IgD-negative memory B cell (primary cell): ENCODE results near the gene CPSF6. TPM values are rescaled to one million over a fixed set of nuclear protein-coding genes. Genes with fewer than 3 reads are reported as not detected.
"Not testable (repeated sequence)": the region's sequence is repeated elsewhere in the genome, so short reads cannot be mapped to it uniquely, and the experiment has no call there.

Source experiments
- H3K27ac Mint-ChIP-seq, 3 donors: one replicate each; pipeline ENCODE4 v1.8.0; 2020 to 2022; ENCODE audit warnings: mild to moderate bottlenecking in 3 of 3, mixed read lengths in 3 of 3, moderate library complexity in 1 of 3
- H3K27me3 Mint-ChIP-seq: one replicate; pipeline ENCODE4 v1.8.0; 2021; ENCODE audit warnings: mixed read lengths
- H3K36me3 Mint-ChIP-seq: one replicate; pipeline ENCODE4 v1.8.0; 2020; ENCODE audit warnings: mild to moderate bottlenecking, mixed read lengths
- H3K4me1 Mint-ChIP-seq, 3 donors: one replicate each; pipeline ENCODE4 v1.8.0; 2020 to 2022; ENCODE audit warnings: mixed read lengths in 3 of 3, mild to moderate bottlenecking in 1 of 3
- H3K4me3 Mint-ChIP-seq, 4 donors: one replicate each; pipeline ENCODE4 v1.8.0; 2020 to 2022; ENCODE audit warnings: mild to moderate bottlenecking in 4 of 4, mixed read lengths in 4 of 4, moderate library complexity in 3 of 4
- H3K9me3 Mint-ChIP-seq, 3 donors: one replicate each; pipeline ENCODE4 v1.8.0; 2020 to 2021; ENCODE audit warnings: mixed read lengths in 3 of 3, mild to moderate bottlenecking in 1 of 3
- polyA plus RNA-seq: library from polyadenylated mRNA; unstranded; fragments of 300-500 nt; fragmentation: Illumina TruSeq; gene quantifications from one replicate; pipeline ENCODE4 v1.2.3, GENCODE V29; 2021

CPSF6 gene
- polyA plus RNA-seq, 1 donor from 2014 or later: 59.0 TPM

GRCh38 chr12:69278814-69279782 lies 39.7 kb downstream of the CPSF6 start:
- no peak overlapping the region for H3K4me3 Mint-ChIP-seq
- no peaks in the 10 kb centered on the region for H3K9me3 Mint-ChIP-seq
- peak overlapping the region in 1 of 3 donors; percentile 45 for H3K27ac Mint-ChIP-seq
- H3K4me1 Mint-ChIP-seq: peaks cover 9 to 17% (median 9%) of the 10 kb centered on the region in 3 donors
- H3K36me3 Mint-ChIP-seq: no peaks in the 10 kb centered on the region
- H3K27me3 Mint-ChIP-seq: peaks cover 2% of the 10 kb centered on the region

- Mint-ChIP-seq H3K36me3 (no peaks in the 10 kb centered on the region), H3K4me1 (peaks cover under 1 to 15% (median 10%) of the 10 kb centered on the region in 3 donors), H3K9me3 (no peaks in the 10 kb centered on the region), H3K27me3 (peaks cover 15% of the 10 kb centered on the region), H3K4me3 (peak overlapping the region in 3 of 4 donors; percentile 64 to 88 (median 84)), H3K27ac (no peak overlapping the region)
Measured at GRCh38 chr12:69284131-69284530, 44.8 kb downstream of the CPSF6 start.

GRCh38 chr12:69287556-69287955 lies 48.2 kb downstream of the CPSF6 start:
- no peak overlapping the region for H3K4me3 Mint-ChIP-seq
- peaks cover 23% of the 10 kb centered on the region for H3K27me3 Mint-ChIP-seq
- peaks cover 0 to 15% (median 15%) of the 10 kb centered on the region in 3 donors for H3K4me1 Mint-ChIP-seq
- no peaks in the 10 kb centered on the region for H3K36me3 Mint-ChIP-seq
- no peak overlapping the region for H3K27ac Mint-ChIP-seq
- no peaks in the 10 kb centered on the region for H3K9me3 Mint-ChIP-seq

- H3K9me3 Mint-ChIP-seq: no peaks in the 10 kb centered on the region
- H3K36me3 Mint-ChIP-seq: no peaks in the 10 kb centered on the region
- H3K27ac Mint-ChIP-seq: no peak overlapping the region
- H3K4me3 Mint-ChIP-seq: no peak overlapping the region
- peaks cover 20% of the 10 kb centered on the region for H3K27me3 Mint-ChIP-seq
- peaks cover 0 to 5% (median 0%) of the 10 kb centered on the region in 3 donors for H3K4me1 Mint-ChIP-seq
Measured at GRCh38 chr12:69290545-69291277, 51.3 kb downstream of the CPSF6 start.

- peaks cover 0 to 5% (median 0%) of the 10 kb centered on the region in 3 donors for H3K4me1 Mint-ChIP-seq
- no peak overlapping the region for H3K27ac Mint-ChIP-seq
- H3K9me3 Mint-ChIP-seq: no peaks in the 10 kb centered on the region
- peaks cover 19% of the 10 kb centered on the region for H3K27me3 Mint-ChIP-seq
- H3K36me3 Mint-ChIP-seq: no peaks in the 10 kb centered on the region
- no peak overlapping the region for H3K4me3 Mint-ChIP-seq
Measured at GRCh38 chr12:69291278-69291593, 51.9 kb downstream of the CPSF6 start.

- Mint-ChIP-seq H3K4me1 (no peaks in the 10 kb centered on the region), H3K4me3 (no peak overlapping the region), H3K27ac (peak overlapping the region in 1 of 3 donors; percentile 4), H3K9me3 (peaks cover 4 to 5% (median 4%) of the 10 kb centered on the region in 3 donors), H3K36me3 (peaks cover 6% of the 10 kb centered on the region), H3K27me3 (peaks cover 7% of the 10 kb centered on the region)
Measured at GRCh38 chr12:69298133-69298532, 58.8 kb downstream of the CPSF6 start.

GRCh38 chr12:69298947-69299346 lies 59.6 kb downstream of the CPSF6 start:
- H3K4me1 Mint-ChIP-seq: no peaks in the 10 kb centered on the region
- peaks cover 6% of the 10 kb centered on the region for H3K36me3 Mint-ChIP-seq
- H3K4me3 Mint-ChIP-seq: no peak overlapping the region
- peaks cover 7% of the 10 kb centered on the region for H3K27me3 Mint-ChIP-seq
- peaks cover 4 to 5% (median 4%) of the 10 kb centered on the region in 3 donors for H3K9me3 Mint-ChIP-seq
- no peak overlapping the region for H3K27ac Mint-ChIP-seq

GRCh38 chr12:69304284-69304683 lies 64.9 kb downstream of the CPSF6 start:
- Mint-ChIP-seq H3K27ac (no peak overlapping the region), H3K9me3 (peaks cover 5 to 26% (median 13%) of the 10 kb centered on the region in 3 donors), H3K4me3 (no peak overlapping the region), H3K27me3 (no peaks in the 10 kb centered on the region), H3K36me3 (peaks cover 1% of the 10 kb centered on the region), H3K4me1 (no peaks in the 10 kb centered on the region)

- Mint-ChIP-seq H3K4me1 (no peaks in the 10 kb centered on the region), H3K9me3 (peaks cover 8 to 25% (median 11%) of the 10 kb centered on the region in 3 donors), H3K27me3 (no peaks in the 10 kb centered on the region), H3K27ac (no peak overlapping the region), H3K36me3 (peaks cover 1% of the 10 kb centered on the region), H3K4me3 (no peak overlapping the region)
Measured at GRCh38 chr12:69309461-69309860, 70.1 kb downstream of the CPSF6 start.

GRCh38 chr12:69313209-69313608 lies 73.8 kb downstream of the CPSF6 start:
- Mint-ChIP-seq H3K9me3 (peaks cover 2 to 11% (median 3%) of the 10 kb centered on the region in 3 donors), H3K36me3 (no peaks in the 10 kb centered on the region), H3K27me3 (no peaks in the 10 kb centered on the region), H3K4me3 (no peak overlapping the region), H3K4me1 (no peaks in the 10 kb centered on the region), H3K27ac (no peak overlapping the region)

GRCh38 chr12:69316784-69317183 lies 77.4 kb downstream of the CPSF6 start:
- peaks cover 3 to 14% (median 3%) of the 10 kb centered on the region in 3 donors for H3K9me3 Mint-ChIP-seq
- peak overlapping the region in 1 of 3 donors; percentile 50 for H3K27ac Mint-ChIP-seq
- not testable (repeated sequence) for H3K36me3 Mint-ChIP-seq, H3K4me3 Mint-ChIP-seq, H3K27me3 Mint-ChIP-seq, H3K4me1 Mint-ChIP-seq

- not testable (repeated sequence) for H3K4me3 Mint-ChIP-seq, H3K27me3 Mint-ChIP-seq, H3K4me1 Mint-ChIP-seq, H3K36me3 Mint-ChIP-seq, H3K27ac Mint-ChIP-seq
- H3K9me3 Mint-ChIP-seq: peaks cover 3 to 14% (median 3%) of the 10 kb centered on the region in 3 donors
Measured at GRCh38 chr12:69317233-69317632, 77.9 kb downstream of the CPSF6 start.

- H3K36me3 Mint-ChIP-seq: peaks cover 4% of the 10 kb centered on the region
- H3K4me3 Mint-ChIP-seq: no peak overlapping the region
- H3K27me3 Mint-ChIP-seq: peaks cover 4% of the 10 kb centered on the region
- H3K27ac Mint-ChIP-seq: no peak overlapping the region
- H3K9me3 Mint-ChIP-seq: peaks cover 1 to 11% (median 3%) of the 10 kb centered on the region in 3 donors
- H3K4me1 Mint-ChIP-seq: peaks cover 0 to 8% (median 3%) of the 10 kb centered on the region in 3 donors
Measured at GRCh38 chr12:69318225-69318624, 78.9 kb downstream of the CPSF6 start.

GRCh38 chr12:69321351-69321750 lies 82.0 kb downstream of the CPSF6 start:
- Mint-ChIP-seq H3K27me3 (peaks cover 6% of the 10 kb centered on the region), H3K27ac (no peak overlapping the region), H3K36me3 (peaks cover 4% of the 10 kb centered on the region), H3K4me1 (peaks cover 4 to 14% (median 7%) of the 10 kb centered on the region in 3 donors), H3K4me3 (no peak overlapping the region), H3K9me3 (peaks cover 0 to 9% (median 3%) of the 10 kb centered on the region in 3 donors)
